ENCODE data around the gene IRF7.

IRF7 gene

DNA sequence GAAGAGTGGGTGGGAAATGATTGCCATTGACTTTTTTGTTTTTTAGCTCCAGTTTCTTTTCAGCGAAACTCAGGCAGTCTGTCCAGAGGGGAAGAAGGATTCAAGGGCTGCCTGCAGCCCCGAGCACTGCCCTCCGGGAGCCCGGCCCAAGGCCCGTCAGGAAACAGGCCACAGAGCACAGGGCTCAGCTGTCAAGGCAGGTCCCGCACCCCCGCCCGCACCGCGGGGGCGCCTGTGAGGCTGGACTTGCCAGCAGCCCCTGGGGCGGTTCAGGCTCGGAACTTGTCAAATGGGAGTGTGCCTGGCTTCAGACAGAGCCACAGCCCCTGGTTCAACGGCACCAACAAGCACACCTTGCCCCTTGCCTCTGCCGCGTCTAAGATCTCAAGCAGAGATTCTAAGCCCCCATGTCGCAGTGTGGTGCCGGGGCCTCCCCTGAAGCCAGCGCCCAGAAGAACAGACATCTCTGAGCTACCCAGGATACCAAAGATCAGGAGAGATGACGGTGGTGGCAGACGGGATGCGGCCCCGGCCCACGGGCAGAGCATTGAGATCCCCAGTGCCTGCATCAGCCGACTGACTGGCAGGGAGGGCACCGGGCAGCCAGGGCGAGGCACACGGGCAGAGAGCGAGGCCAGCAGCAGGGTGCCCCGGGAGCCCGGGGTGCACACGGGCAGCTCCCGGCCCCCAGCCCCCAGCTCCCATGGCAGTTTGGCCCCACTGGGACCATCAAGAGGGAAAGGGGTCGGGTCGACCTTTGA lies 8.6 kb downstream of the IRF7 start:
- no peak for DNase-seq

DNA sequence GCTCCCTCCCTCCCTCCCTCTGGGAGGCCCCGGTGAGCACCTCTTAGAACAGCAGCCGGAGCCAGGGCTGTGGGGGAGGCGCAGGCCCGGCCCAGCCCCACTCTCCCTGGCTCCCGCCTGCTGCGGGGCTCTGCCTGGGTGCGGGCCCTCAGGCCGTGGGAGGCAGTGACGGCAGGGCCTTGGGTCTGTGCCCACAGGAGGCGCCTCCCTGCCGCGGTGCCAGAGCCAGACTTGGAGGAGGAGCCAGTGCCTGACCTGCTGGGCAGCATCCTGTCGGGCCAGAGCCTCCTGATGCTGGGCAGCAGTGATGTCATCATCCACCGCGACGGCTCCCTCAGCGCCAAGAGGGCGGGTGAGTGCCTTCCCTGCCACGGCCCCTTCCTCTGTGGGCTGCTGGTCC lies 9.5 kb downstream of the IRF7 start:
- DNase-seq, result no peak

DNA sequence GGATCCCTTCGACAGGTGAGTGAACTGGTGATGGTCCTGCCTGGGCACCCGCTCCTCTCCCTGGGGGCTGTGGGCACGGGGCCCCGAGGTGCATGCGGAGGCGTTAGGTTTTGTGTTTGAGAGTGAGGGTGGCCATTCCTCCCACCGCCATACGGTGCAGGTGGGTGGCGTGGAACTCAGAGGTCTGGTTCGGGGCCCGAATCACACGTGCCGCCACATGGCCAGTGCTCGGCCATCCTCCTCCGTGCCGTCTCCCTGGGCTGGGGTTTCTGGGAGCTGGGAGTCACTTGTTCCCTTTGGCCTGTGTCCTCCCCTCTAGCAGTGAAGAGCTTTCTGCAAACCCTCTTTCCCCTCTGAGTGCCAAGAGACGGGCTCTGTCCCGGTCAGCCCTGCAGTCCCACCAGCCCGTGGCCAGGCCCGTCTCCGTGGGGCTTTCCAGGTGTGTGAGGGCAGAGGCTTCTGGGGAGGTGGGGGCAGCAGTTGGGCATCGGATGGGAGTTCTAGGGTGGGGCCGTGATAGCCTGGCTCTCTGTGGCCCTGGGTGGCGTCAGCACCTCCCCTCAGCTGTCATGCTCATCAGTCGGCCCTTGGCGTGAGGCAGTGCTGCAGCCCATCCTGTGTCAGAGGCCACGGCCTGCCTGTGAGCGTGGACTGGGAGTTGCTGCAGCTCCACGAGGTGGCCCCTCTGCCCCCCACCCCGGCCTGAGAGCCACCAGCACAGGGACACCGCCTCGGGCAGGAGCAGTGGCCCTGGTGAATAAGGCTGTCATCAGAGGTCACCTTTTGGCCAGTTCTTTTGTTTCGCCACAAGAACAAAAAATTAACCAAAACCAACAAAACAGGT lies 10.2 kb downstream of the IRF7 start:
- DNase-seq, result no peak

DNA sequence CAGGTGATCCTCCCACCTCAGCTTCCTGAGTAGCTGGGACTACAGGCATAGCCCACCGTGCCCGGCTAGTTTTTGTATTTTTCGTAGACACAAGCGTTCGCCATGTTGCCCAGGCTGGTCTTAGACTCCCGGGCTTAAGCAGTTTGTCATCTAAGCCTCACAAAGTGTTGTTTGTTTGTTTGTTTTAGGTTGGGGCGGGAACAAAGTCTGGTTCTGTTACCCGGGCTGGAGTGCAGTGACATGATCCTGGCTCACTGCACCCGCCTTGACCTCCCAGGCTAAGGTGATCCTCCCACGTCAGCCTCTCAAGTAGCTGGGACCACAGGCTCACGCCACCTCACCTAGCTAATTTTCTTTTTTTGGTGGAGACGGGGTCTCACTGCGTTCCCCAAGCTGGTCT lies 12.6 kb downstream of the IRF7 start:
- DNase-seq, result no peak

DNA sequence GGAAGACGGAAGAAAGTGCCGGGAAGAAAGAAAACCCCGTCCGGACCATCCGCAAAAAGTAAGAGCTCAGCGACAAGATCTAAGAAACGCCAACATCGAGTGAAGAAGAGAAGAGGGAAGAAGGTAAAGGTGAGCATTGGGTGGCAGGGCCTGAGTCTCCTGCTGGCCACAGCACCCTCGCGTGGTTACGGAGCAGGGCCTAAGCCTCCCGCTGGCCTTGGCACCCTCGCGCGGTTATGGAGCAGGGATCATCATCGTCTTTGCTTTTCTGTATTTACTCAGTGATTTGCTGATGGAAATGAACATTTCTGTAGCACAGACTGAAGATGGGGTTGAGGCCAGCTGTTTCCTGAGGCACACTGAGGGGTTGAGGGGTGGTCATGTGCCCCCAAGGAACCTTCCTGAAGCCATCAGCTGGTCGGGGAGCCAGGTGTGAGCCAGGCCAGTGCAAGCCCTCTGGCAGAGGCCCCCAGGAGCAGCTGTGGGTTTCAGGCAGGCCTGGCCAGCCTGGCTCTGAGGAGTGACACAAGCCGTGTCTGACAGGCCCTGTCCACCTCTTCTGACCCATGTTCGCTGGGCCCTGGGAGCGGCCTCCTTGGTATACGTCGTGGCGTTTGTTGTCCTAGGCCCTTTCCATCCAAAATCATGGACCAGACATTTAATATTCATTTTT lies 14.0 kb downstream of the IRF7 start:
- DNase-seq, result no peak

DNA sequence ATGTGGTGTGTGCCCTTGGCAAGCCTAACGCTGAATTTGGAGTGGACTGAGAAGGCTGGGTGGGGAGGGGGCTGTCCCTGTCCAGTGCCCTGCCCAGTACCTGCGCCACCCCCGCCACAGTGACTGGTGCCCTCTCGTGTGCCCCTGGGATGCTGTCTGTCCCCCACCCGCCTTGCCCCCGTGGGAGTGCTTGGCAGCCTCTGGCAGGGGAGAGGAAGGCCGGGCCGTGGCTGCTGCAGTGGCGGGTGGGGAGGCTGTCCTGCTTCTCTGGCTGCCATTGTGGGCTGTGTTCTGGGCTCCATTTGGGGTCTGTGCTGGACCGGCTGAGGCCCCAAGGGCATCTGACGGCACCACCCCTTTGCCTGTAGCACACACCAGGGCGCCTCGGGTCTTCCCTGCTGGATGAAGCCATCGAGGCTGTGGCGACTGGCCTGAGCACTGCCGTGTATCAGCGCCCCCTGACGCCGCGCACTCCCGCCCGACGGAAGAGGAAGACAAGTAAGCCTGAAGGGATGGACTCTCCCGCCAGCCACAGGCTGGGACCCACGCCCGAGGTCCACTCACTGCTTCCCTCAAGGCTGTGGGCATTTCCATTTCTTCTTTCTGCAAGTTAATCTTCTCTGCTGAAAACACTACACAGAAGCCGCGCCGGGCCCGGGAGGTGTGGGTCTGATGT lies 17.6 kb downstream of the IRF7 start:
- no peak for DNase-seq

DNA sequence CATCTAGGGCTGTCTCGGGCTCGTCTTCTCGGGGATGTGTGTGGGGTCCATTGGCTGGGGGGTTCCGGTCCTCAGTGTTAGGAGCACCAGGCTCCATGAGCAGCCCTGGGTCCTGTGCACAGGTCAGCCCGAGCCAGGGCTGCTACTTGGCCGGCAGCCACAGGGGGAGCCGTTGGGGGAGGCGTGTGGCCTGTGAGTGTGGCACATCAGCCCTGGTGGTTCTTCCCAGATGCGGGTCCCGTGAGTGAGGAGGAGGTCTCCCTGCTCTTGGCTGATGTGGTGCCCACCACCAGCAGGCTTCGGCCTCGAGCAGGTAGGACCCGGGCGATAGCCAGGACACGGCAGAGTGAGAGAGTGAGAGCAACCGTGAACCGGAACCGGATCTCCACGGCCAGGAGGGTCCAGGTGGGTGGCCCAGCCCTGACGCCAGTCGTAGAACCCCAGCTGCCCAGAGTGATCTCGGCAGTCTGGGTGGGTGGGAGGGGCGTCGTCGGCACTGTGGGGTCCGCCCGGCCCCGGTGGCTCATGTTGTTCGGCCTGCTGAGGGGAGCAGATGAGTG lies 18.5 kb downstream of the IRF7 start:
- DNase-seq, result no peak

DNA sequence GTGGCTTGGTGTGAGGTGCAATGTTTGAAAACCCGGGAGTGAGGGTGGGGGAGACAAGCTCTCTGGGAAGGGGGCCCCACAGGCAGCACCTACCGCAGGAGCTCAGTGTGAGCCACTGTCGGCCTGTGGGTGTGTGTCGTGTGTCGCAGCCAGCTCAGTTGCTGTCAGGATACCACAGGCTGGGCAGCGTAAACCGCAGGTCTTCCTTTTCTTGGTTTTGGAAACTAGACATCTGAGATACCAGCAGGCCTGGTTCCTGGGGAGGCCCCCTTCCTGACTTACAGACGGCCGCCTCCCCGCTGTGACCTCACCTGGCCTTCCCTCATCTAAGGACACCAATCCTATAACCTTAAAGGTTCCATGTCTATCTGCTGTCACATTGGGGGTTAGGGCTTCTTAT lies 19.4 kb downstream of the IRF7 start:
- DNase-seq, result no peak

DNA sequence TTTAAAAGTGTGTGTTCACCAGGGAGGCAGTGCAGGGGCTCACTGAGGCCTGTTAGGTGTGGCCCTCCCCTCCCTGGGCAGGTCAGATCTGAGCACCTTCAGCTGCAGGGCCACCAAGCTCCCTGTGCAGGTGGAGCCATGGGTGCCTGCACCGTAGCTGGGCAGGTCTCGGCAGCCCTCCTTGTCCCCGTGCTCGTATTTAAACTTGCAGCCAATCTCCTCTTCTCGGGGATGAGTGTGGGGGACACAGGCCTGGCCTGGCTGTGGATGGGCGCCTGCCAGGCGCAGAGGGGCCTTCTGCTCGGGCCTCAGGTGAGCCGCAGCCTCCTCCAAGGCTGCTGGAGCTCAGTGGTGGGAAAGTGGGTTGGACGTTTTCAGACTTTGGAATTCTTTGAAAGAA lies 20.4 kb downstream of the IRF7 start:
- DNase-seq, result no peak

DNA sequence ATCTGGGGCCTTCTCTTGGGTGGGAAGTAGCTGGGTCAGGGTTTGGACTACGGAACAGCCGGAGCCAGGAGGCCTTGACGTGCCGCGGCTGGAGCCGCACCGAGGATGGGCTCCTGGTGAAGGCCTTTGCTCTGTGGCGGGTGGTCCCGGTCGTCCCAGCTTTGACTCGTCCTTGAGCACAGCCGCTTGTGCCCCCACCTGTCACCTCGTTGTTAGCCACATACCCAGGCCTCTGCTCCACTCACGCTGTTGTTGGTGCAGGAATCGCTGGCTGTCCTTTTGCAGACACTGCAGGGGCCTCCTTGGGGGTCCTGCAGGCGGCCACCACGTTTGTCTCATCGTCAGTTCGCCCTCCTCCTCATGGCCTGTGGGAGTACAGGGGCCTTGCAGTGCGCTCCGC lies 22.4 kb downstream of the IRF7 start:
- no peak for DNase-seq

DNA sequence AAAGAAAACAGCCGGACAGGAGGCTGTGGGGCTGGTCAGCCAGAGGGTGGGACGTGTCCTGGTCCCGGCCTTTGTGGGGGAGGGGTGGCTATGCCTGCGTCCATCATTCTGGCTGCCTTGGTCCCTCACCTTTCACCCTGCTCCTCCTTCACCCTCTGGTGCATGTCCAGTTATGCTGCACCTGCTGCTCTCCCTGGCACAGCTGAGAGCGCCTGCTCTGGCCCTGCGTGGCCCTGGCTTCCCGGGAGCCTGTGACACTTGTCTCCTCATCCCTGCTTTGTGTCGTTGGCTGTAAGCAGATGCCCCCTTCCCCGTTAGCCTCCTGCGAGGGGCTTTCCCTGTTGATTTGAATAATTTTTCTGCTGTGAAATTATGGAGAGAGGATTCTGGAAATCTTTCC lies 22.8 kb downstream of the IRF7 start:
- DNase-seq, result no peak

DNA sequence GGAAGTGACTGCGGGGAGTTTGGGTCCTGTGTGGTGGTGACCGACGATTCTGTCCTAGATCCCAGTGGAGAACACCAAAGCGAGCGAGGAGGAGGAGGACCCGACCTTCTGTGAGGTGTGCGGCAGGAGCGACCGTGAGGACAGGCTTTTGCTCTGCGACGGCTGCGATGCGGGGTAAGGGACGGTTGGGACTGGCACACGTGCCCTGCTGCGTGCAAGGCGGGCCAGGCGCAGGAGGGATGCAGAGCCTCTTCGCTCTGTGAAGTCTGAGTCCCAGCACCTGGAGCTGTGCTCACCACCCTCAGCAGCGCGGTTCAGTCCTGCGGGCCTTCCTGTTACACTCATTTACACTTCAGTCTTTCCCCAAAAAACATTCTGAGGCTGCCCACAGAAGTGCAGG lies 23.2 kb downstream of the IRF7 start:
- DNase-seq, result no peak

DNA sequence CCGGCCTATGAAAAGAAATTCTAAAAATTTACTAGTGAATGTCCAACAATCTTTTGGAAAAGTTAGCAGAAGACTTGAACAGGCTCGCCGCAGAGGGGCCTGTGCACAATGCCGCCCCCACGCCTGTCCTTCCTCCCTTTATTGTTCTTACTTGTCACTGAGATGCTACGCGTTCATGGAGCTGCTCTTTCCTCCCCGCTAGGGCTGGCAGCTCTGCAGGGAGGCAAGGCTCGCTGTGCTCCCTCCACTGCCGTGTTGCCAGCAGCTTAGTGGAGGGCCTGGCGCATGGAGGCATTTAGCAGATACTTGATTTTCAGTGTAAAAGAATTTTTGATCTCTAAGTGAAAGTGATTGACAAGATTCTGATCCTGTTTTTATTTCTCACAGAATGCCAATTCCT lies 24.8 kb downstream of the IRF7 start:
- no peak for DNase-seq

DNA sequence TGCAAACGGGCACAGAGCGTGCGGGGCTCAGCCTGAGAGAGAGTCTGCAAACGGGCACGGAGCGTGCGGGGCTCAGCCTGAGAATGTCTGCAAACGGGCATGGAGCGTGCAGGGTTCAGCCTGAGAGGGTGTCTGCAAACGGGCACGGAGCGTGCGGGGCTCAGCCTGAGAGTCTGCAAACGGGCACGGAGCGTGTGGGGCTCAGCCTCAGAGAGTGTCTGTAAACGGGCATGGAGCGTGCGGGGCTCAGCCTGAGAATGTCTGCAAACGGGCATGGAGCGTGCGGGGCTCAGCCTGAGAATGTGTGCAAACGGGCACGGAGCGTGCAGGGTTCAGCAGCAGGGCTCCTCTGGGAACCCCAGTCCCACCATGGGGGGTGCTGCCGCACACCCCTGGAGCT lies 26.0 kb downstream of the IRF7 start:
- DNase-seq, result no peak

DNA sequence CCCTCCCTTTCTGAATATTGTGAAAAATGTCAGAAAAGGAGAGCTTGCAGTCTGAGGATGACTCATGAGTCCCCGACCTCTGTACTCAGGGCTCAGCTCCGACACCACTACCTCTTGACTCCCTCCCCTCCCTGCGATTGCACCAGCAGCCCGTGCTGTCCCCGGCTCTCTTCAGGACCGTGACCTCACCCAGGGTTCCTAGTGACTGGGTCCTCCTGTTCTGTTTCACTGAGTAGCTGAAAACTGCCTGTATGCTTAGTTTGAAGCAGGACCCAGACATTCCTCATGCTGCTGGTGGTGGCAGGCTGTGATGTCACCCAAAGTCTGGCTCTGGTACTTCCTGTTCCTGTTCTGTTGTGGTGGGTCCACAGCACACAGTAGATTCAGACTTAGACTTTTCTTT lies 27.8 kb downstream of the IRF7 start:
- no peak for DNase-seq

DNA sequence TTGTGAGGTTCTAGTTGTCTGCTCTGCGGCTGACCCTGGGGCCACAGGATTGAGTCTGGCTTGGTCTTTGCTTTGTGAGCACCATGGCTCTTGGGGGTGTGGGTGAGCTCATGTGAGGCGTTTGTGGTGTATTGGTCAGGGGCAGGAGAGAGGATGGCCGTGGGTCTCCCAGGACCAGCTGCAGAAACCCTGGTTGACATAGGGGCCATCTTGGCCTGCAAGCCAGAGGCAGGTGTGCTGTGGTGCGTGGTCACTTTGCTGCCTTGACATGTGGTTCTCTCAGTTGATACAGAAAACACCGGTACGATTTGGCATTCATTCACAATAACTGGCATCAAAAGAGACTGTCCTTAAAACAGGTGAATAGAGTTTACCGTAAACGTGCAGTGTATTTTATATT lies 28.2 kb downstream of the IRF7 start:
- DNase-seq, result no peak

DNA sequence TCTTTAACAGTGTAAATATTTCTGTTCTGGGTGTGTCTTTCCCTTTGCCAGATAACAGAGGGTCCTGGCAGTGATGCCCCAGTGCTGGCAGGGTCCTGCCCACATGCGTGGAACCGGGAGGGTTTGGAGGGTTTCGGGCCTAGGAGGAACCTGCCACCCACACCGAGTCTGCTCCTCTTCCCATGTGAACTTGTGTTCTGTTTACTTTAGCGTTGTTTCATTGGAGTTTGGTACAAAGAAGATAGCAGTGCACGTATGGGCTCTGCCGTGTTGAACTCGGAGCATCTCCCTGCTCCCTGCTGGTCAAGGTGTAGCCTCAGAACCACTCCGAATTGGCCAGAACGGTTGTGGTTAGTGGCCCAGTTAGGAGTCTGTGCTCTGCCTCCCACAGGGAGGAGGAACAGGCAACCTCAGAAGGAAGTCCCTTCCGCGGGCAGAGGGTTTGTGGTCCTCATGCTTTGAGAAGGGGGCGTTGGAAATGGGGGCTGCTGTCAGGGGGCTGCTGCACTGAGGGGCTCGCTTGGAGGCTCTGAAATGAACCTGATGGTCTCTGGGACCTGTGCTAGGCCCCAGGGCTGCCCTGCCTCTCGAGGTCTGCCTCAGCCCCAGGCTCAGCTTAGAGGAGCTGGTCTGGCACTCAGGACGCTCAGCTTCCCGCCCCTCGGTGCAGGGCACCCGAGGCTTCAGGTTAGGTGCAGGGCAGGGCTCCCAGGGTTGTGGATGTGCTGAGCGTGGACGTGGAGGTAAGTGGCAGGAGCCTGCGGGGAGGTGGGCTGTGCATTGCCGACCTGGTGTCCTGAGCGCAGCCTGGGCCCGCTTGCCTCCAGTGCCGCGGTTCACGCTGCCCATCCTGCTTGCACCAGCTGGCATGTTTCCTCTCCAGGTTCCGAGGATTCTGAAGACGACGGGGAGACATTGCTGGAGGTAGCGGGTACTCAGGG lies 29.1 kb downstream of the IRF7 start:
- no peak for DNase-seq

DNA sequence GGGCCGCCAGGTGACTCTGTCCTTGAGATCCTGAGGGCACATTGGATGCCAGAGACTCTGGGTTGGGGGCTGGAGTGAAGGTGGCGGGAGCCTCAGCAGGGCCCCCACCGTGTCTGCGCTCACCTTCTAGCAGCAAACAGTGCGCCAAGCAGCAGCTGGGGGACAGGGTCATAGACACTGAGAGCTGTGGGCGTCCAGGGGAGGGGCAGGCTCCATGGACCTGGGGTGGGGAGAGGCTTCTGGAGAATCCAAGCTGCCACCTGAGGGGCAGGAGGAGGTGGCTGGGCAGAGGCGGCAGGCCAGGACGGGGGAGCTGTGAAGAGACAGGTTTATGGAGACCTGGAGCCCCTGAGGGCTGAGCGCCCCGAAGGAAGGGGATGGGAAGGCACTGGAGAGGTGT lies 31.5 kb downstream of the IRF7 start:
- no peak for DNase-seq

DNA sequence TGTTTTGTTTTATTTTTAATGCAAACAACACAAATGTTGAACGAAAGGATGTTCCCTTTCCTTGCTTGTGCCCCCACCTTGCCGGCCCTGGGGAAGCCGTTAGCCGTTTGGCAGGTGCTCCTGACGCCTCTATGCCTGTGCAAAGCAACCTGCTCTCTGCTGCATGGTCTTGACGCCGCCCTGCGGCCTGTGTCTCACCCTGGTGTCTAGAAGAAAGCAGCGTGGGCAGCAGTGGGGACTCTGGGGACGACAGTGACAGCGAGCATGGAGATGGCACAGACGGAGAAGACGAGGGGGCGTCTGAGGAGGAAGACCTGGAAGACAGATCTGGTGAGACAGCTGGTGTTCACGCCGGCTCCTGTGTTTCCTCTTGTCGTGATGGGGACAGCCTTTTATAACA lies 34.0 kb downstream of the IRF7 start:
- no peak for DNase-seq

DNA sequence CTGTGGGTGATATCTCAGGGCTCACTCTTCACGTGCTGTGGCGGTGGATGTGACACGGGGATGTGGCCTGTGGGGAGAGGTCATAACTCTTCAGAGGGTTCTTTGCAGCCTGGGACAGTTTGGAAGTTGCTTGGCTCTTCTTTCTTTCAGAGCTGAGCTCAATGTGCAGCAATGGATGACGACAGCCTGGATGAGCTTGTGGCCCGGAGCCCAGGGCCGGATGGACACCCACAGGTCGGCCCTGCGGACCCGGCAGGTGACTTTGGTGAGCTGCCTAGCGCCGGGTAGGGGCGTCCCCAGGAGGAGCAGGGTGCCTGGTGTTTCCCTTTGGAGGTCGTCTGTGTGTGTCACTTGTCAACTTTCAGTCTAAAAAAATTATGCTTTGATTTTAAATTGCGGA lies 34.4 kb downstream of the IRF7 start:
- no peak for DNase-seq

DNA sequence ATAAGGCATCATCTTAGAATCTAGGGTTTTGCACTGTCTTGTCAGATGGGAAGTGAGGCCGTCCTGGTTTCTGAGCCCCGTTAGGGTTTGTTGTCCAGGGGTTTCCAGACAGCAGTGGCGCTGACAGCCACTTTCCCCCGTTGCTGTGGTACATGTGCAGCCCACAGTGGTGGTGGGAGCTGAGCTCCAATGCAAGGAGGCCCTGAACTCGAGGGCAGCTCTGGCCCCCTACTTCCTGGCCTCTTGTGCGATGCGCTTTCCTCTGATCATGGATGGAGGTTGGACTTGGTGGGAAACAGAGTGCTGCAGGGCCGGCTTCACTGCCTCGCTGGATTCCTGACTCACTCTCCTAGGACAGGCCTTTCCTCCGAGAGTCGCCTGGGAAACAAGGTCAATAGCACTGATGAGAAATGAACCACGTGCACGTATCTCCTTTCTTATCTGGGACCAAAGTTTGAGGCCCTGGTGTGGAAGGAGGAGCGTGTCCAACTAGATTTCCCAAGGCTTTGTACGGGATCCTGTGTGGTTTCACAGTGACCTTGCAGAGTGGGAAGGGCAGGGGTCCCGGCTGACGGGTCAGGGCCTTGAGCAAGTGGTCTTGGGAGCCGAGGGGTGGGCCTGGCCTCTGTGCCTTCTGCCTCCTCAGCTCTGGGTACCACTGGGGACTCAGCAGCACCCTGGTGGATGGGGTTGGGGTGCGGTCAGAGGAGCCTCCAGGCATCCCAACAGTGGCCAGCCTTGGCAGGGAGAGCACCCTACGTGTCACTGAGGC lies 35.7 kb downstream of the IRF7 start:
- DNase-seq, result no peak

All from NCI-H2171 (cell line).